ENCODE measurements around the gene SCAF8. TPM values are rescaled to one million over a fixed set of nuclear protein-coding genes. Genes with fewer than 3 reads are reported as not detected.

The SCAF8 gene
- polyA plus RNA-seq, 4 donors = 51.5 to 67.4 (median 65.9) TPM

GRCh38 chr6:154878871-154879491, 145.8 kb downstream of the SCAF8 start:
- DNase-seq (ENCODE audit: low read depth in 4 of 4, low spot score in 3 of 4) = no peak

GRCh38 chr6:154882107-154882506, 148.9 kb downstream of the SCAF8 start:
- no peak for DNase-seq (ENCODE audit: low read depth in 4 of 4, low spot score in 3 of 4)

Other genes with a start within 250 kb of the SCAF8 start
- gene CNKSR3, start 222.7 kb upstream of the SCAF8 start, polyA plus RNA-seq (ENCODE audit: insufficient read length in 4 of 4) = 10 to 100 TPM; 56.9 to 64.0 (median 64.0) TPM

Data from right renal pelvis (tissue), 4 donors.